Uterus (tissue), 2 donors: ENCODE measurements around the gene ACSS1.

Source experiments
- CTCF ChIP-seq, 4 experiments: fragments of 200-600 bp in 2 of 4; fragments of 450-650 bp in 2 of 4; sonication (generic) in 2 of 4; IDR thresholded peaks; one replicate each; pipeline ENCODE4 v1.5.1; 2016 to 2019; ENCODE audit warnings: antibody characterized with exemption in 4 of 4, mild to moderate bottlenecking in 2 of 4, moderate library complexity in 1 of 4
- POLR2A ChIP-seq, 2 donors: fragments of 450-650 bp; IDR thresholded peaks; one replicate each; pipeline ENCODE4 v1.6.1; 2016; ENCODE audit warnings: antibody characterized with exemption in 2 of 2, mild to moderate bottlenecking in 1 of 2, moderate library complexity in 1 of 2

- TF ChIP-seq CTCF (IDR thresholded peaks at IDR 0.05): no peak
- TF ChIP-seq POLR2A (IDR thresholded peaks at IDR 0.05): no peak
These were observed 68.8 kb downstream of the ACSS1 start for GRCh38 chr20:24989162-24989561.
